T follicular helper cell (primary cell): ENCODE data around the gene FIBCD1.
"Not testable (repeated sequence)": the region's sequence is repeated elsewhere in the genome, so short reads cannot be mapped to it uniquely, and the experiment has no call there.

Source experiments
- DNase-seq: peaks from one replicate; pipeline ENCODE4 v3.0.0-alpha.2; 2020; ENCODE audit warnings: low read depth

The FIBCD1 gene

DNA sequence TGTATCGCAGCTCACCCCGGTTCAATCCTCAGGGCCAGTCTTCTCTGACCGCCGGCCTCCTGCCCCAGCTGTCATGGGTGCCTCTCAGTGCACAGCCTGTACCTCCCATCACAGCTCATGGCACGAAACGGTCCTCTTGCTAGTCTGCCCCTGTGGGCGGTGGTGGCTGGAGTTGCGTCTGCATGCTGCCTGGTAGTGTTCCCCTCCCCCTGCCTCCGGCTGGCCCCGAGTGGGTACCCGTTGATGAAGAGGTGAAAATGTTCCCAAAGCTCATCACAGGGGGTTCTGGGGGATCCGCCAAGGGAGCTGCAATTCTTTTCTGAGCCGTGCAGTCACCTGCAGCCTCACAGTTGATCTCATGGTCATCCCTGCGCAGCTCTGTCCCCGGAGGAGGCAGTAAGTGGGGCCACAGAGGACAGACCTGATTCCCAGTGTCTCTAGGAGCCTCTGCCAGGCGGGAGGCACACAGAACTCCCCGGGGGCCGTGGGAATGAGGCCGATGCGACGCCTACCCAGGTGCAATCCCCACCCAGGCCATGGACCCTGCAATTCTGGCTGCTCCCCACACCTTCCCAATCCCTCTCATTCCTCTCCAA lies 34.7 kb upstream of the FIBCD1 start:
- no peak for DNase-seq

DNA sequence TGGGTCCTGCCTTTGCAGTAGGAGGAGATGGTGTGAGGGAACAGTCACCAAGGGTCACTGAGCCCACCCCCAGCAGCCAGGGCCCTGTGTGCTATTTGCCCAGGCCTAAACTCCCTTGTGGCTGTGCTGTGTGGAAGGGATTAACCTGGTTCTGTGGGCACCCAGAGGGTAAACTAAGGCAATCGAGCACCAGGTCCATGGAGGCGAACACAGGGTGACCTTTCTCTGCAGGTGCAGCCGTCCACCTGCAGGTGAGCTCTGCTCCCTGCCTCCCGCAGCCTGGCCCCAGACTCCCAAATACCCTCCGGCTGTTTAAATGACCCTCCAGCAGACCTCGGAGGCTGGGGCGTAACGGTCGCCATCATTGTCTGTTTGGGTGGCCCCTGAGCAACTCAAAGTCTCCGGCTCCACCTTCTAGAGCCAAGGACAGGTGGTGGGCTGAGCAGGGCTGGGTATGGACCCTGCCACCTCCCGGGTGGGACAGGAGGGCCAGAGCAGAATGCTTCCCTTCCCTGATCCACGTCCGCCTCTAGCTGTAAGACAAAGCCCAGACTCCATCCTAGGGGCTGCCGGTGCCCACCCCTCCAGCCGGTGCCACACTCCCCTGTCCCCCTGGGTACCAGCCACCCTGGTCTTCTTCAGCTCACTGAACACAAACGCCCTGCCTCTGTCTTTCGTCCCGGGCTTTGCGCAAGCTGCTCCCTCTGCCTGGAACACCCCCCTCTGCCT lies 34.1 kb upstream of the FIBCD1 start:
- no peak for DNase-seq

DNA sequence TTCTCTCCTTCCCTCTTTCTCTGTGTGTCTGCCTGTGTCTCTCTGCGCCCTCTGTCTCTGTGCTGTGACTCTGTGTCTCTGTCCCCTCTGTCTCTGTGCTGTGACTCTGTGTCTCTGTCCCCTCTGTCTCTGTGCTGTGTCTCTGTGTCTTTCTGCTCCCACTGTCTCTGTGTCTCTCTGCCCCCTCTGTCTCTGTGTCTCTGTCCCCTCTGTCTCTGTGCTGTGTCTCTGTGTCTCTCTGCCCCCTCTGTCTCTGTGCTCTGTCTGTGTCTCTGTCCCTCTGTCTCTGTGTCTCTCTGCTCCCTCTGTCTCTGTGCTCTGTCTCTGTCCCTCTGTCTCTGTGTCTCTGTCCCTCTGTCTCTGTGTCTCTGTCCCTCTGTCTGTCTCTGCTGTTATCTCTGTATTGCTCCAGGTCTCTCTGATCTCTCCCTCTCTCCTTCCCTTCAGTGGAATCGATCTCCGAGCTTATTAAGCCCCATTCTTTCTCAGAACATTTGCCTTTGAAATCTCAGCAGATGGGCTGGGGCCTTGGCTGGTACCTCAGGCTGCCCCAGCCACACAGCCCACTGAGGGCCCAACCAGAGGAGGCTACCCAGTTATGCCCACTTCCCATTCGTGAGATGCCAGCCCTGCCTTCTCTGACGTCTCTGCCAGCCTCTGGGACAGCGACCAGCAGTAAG lies 33.4 kb upstream of the FIBCD1 start:
- no peak for DNase-seq

DNA sequence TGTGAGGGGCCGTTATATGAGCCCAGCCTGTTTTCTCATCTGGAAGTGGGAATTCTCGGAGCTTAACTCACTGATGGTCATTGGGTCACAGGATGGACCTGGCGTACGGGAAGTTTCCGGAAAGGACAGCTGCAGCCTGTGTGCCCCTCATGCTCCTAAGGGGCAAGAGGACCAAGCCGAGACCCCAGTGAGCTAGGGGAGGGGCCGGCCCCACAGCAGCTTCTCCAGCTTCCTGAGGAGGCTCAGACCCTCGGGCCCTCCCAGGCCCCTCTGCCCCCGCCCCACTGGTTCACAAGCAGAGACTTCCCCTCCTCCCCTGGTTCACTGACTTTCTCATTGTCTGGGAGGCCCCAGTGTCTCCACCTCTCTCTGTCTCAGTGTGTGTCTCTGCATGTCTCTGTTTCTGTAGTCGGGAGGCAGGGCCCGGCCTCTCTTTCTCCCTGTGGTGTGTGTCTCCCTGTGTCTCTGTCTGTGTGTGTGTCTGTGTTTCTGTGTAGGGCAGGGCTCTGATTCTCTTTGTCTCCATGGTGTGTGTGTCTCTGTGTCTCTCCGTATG lies 32.3 kb upstream of the FIBCD1 start:
- DNase-seq: no peak

DNA sequence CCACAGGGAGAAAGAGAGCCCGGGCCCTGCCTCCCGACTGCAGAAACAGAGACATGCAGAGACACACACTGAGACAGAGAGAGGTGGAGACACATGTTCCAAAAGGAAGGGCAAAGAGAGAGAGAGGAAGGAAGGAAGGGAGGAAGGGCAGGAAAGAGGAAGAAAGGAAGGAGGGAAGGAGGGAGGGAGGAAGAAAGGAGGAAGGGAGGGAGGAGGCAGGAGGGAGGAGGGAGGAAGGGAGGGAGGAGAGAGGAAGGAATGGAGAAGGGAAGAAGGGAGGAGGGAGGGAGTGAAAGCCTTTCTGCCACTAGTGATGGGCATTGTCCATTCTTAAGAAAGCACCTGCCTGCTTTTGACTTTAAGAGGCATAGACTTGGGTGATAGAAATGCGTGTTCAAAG lies 31.8 kb upstream of the FIBCD1 start:
- DNase-seq: no peak

DNA sequence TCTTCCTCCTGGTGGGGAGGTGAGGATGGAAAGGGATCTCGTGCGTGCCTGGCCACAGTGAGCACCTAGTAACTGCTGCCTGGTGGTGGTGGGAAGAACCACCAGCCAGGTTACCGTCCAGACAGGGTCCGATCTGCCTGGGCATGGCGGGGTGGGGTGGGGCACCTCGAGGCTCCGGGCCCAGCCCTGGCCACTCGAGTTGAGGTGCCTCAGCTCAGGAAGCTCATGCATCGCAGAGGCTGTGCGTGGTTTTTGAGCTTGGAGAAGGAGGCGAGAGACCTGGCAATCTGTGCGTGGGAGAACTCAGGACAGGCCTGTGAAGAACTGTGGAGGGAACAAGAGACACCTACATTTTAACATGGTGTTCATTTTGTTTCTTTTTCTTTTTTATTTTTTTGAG lies 31.0 kb upstream of the FIBCD1 start:
- DNase-seq: no peak

DNA sequence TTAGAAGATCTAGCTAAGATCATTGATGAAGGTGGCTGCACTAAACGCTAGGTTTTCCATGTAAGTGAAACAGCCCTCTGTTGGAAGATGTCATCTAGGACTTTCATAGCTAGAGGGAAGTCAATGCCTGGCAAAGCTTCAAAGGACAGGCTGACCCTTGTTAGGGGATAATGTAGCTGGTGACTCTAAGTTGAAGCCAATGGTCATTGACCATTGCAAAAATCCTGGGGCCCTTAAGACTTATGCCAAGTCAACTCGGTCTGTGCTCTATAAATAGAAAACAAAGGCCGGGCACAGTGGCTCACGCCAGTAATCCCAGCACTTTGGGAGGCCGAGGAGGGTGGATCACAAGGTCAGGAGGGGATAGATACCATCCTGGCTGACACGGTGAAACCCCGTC lies 26.6 kb upstream of the FIBCD1 start:
- no peak for DNase-seq

DNA sequence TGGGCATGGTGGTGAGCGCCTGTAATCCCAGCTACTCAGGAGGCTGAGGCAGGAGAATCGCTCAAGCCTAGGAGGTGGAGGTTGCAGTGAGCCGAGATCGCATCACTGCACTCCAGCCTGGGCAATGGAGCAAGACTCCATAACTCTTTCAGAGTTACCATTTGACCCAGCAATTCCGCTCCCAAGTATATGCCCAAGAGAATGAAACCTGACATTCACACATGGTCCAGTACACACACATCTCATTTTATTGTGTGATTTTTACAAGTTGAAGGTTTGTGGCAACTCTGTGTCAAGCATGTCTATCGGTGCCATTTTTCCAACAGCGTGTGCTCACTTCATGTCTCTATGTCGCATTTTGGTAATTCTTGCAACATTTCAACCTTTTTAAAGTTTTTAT lies 24.9 kb upstream of the FIBCD1 start:
- DNase-seq: no peak

DNA sequence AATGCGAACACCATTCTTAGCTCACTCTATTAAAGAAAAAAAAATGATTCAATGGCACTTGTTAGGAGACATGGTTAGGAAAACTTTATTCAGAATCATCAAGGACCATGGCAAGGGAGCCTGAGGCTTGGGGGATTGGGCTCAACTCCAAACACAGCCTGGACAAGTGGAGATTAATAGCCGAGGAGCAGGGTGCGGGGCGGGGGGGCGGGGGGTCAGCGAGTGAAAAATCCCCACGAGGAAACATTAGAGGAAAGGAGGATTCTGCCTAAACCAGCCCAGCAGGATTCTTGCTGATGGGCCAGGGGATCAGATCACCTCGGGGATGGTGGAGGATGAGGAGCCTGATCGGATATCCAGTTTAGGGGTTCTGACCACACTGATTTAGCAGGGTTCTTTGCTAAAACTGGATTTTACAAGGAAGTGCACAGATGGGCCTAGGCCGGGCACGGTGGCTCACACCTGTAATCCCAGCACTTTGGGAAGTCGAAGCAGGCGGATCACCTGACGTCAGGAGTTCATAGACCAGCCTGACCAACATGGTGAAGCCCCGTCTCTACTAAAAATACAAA lies 24.4 kb upstream of the FIBCD1 start:
- DNase-seq: no peak

DNA sequence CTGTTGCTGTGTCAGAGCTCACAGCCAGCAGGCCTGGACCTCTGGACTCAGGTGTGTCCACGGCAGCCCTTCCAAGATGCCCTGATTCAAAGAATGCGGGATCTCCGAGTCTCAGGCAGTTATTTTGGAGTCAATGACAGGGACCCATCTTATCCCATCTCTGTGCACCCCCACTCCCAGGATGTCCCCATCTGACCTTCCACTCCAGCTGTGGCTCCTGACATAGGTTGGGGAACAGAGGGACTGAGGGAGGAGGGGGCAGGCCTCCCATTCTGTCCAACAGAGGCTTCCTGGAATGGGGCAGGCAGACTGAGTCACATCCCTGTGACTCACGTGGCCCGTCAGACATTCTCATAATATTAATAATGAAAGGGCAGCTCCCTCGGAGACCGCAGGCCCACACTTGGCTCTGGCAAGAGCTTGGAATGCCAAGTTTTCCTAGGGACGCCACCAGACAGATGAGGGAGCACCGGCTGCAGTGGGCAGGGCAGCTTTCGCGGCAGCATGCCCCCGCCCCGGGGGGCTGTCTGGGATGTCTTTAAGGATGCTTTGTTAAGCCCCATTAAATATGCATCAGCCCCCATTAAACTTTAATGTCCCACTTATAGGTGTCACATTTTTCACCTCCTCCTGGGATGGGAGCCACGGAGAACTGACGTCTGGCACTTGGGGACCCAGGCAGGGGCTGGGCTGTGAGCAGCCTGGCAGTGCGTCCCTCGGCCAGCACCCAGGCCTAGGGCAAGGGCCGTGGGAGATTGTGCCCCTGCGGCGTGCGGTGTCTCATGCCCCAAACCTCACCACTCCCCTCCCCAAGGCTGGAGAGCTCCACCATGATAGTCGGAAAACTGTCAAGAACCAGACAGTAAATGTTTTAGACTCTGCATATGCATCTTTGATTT lies 23.6 kb upstream of the FIBCD1 start:
- DNase-seq: no peak

DNA sequence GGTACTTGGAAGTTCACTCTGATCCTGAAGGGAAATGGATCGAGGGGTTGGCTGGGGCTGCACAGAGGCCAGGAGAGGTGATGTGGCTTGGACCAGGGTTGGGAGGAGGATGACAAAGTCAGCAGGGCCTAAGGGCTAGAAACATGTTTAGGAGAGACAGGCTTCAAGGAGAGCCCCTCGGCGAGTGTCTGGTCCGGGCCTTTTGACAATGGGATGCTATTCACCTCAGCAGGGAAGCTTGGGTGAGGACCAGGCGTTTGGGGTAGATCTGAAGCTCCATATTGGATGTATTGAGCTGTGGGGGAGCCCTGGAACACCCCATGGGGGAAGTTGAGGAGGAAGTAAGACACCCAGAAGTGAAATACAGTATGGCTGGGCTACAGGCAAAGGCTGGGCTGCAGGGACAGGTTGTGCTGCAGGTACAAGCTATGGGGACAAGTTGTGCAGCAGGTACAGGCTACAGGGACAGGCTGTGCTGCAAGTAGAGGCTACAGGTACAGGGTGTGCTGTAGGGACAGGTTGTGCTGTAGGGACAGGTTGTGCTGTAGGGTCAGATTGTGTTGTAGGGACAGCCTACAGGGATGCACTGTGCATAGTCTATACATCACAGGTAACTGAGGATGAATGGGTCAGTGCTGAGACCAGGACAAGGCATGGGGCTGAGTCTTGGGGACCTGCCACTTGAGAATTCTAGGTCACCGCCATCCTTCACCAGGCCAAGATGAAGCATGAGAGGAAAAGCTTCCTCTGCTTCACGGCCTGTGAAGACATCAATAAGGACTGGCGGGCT lies 22.7 kb upstream of the FIBCD1 start:
- no peak for DNase-seq

DNA sequence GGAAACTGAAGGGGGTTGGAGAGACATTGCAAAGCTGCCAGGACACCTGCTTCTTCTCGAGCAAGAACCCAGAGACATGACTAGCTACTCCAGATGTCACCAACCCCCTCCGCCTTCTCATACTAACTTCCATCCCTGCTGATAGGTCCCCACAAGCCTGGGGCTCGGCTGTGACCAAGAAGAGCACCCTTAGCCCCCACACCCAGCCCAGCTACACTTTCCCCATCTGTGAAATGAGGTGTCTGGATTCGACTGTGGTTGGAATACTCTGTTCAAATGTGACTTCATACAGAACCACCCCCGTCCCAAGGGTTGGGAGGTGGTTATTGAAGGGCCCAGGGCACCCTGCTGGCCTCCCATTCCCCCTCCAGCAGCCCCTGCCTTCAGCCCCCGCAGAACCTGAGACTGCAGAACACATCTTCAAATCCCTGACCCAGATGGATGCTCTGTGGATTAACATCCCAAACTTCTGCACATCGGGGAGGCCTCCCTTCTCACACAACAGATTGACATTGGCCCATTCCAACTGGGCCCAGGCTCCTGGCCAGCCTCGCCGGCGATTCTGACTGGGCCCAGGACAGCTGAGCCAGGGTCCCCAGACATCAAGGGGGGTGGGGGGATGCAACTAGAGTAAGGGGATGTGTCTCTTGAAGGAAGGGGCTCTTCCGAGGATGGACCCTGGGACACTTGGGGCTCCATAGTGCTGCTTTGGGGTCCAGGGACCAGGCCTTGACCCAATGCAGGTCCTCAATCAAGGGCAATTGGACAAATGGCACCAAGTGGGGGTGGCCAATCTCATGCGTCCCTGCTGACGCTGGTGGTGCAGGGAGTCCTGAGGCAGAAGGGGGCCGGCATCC lies 21.7 kb upstream of the FIBCD1 start:
- DNase-seq: no peak

DNA sequence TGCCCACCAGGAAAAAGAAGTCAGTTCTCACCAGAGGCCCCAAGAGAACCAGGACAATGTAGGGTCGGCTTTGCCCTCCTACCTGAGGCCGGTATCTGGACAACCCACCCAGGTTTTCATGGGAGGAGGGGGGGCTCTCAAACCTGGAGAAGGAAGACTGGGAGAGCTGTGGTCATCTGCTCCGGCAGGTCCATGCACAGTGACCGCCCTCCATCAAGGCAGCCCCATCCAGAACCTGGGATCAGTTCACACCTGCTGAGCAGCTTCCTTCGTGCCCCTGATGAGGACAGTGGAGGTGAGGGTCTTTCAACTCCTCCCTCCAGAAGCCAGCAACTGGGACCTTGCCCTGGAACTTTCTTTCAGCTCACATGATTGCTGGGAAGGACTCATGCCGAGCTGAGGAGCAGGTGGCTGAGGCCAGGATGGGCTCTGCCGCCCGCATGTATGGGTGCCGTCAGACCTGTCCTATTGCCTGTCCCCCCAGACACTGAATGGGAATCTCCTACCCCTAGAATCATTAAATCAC lies 20.8 kb upstream of the FIBCD1 start:
- no peak for DNase-seq

DNA sequence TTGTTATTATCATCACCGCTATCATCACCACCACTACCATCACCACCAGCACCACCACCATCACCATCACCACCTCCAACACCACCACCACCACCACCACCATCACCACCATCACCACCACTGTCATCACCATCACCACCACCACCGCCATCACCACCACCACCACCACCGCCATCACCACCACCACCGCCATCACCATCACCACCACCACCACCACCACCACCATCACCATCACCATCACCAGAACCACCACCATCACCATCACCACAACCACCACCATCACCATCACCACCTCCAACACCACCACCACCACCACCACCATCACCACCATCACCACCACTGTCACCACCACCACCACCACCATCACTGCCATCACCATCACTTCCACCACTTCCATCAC lies 19.5 kb upstream of the FIBCD1 start:
- DNase-seq: not testable (repeated sequence)

DNA sequence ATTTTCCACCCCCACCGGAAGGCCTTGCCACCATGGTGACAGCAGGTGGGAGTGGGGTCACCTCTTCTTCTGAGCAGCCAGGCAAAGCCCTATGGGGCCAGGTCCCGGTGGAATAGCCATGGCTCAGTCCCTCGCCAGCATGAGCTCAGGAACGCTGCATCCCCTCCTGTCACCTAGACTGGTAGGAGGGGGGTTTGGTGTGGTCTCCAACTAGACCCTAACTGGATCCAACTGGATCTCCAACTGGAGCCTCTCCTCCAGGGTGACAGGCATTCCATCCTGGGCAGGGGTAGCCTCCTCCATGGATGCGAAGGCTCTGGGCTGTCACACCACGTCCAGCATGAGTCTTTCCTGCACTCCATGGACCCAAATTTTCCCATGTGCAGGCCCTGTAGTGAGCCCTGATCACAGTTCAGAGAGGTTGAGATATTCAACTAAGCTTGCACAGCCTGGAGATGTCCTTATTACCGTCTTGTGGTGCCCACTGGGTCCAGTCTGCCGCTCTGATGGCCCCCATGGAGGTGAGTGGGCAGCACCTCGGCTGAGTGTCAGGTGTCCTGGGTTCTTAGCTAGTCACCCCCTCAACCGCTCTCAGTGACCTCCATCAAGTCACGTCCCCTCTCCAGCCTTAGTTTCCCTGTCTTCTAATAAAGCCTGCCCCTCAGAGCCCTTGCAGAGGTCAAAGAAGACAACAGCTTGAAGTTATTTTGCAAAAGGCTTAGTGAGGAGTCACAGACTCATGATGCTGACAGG lies 18.6 kb upstream of the FIBCD1 start:
- DNase-seq: no peak

DNA sequence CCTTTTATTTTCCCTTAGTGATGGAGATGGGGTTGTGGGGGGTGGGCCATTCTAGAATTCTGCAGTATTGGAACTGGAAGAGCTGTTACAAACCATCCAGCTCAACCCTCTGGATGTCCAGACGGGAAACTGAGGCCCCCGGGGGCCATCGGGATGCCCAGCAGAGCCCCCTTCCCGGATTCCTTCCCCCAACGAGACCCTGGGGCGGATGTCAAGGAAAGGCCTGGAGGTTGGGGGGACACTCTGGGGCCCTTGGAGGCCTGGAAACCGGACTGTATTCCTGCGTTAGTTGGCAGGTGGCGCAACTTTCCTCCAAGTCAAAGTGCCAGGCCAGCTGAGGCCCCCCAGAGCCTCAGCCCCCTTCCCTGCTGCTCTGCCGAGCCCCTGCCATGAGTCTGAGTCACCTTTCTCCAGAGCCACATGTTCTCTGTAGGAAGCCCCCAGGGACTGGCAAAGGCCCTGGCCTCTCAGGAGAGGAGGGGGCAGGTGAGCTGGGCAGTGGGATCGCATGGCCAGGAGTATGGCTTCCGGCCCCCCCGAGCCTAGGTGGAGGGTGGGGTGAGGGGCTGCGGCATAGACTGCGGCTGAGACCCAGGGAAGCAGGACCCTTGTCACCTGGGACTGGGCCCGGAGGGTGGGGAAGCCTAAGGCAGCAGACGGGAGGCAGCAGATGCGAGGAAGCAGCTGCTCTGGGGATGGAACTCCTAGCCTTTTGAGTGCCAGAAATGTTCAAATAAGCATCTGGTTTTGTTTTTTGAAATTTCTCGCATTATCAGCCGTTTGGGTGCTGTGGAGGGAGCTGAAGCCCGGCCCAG lies 17.8 kb upstream of the FIBCD1 start:
- DNase-seq: no peak

DNA sequence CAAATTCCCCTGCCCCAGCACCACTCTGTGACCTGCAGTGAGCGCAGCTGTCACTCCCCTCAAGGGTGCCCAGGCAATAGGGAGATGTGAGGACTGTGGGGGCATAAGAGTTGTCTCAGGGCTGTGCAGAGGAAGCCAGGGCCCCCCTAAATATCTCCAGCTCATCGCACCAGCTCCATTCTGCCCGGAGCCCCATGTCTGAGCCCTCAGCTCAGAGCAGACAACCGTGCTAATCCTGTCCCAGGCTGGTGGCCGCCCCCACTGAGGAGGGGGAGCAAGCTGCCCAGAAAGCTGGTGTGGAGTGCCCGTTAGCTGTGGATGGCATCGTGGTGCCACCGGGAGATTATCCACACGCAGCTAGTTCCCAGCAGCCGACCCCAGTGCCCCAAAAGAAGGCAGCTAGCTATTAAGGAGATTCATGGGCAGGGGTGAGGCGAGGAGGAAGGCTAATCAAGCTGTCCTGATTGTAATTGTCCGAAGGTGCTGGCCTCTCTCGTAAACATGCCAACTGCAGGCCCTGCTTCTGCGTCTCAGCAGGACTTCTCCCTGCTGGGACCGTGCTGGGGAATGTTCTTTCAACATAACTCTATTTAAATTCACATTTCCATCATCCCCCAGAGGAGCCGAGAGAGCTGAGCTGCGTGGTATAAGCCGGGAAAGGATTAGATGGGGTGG lies 17.0 kb upstream of the FIBCD1 start:
- no peak for DNase-seq
